Measurements from ENCODE around the gene MED12L. TPM values are rescaled to one million over a fixed set of nuclear protein-coding genes. Genes with fewer than 3 reads are reported as not detected.
A peak's percentile ranks its signal among the peaks of the same experiment; 100 is the strongest.
"Not testable (repeated sequence)": the region's sequence is repeated elsewhere in the genome, so short reads cannot be mapped to it uniquely, and the experiment has no call there.

Gene MED12L
- total RNA-seq, 3 donors from 2014 or later = 0.48 to 1.6 (median 1.6) TPM

DNA sequence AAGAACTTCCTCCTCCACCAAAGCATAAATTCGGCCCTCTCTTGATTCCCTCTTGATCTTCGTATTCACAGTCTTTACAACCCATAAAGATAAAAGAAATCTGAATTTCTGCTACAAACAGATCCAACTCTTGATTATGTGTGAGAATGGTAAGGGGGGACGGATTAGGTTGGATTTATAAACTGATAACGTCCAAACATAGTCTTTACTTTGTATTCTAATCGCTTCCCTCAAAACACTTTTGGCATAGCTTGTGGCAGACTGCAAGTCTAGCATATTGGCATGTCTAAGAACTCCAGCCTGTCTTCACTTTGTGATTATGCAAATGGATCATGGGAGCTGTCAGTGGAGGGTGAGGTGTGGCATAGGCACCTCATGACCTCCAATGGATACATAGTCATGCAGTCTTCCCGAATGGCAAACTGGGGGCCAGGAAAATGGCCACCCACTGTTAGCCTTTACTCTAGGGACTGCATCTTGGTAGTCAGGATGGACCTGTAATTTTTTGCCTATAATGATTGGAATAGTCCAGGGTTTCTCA, 141.9 kb downstream of the MED12L start:
- Histone ChIP-seq H3K36me3 (no peaks in the 10 kb centered on the region), H3K4me1 (peaks cover 0 to 4% of the 10 kb centered on the region in 2 donors), H3K27ac (no peak overlapping the region), H3K4me3 (no peak overlapping the region), H3K27me3 (no peaks in the 10 kb centered on the region), H3K9me3 (no peaks in the 10 kb centered on the region)
- DNase-seq (ENCODE audit: low spot score in 2 of 2) = no peak
- TF ChIP-seq POLR2AphosphoS5 (IDR thresholded peaks at IDR 0.05) (no peak), POLR2A (IDR thresholded peaks at IDR 0.05) (no peak), CTCF (IDR thresholded peaks at IDR 0.05) (no peak)
- intact Hi-C loops (cut with DNase I; ENCODE audit: low total_unique reads) = no loop called here

- Histone ChIP-seq H3K36me3 (no peaks in the 10 kb centered on the region), H3K9me3 (no peaks in the 10 kb centered on the region), H3K27me3 (no peaks in the 10 kb centered on the region), H3K4me3 (no peak overlapping the region), H3K27ac (peak overlapping the region in 1 of 2 donors; percentile 52), H3K4me1 (peaks cover 0 to 4% of the 10 kb centered on the region in 2 donors)
- intact Hi-C loops (cut with DNase I; ENCODE audit: low total_unique reads) = no loop called here
- no peak for TF ChIP-seq POLR2A (IDR thresholded peaks at IDR 0.05)
- no peak for TF ChIP-seq POLR2AphosphoS5 (IDR thresholded peaks at IDR 0.05)
- TF ChIP-seq CTCF (IDR thresholded peaks at IDR 0.05) = peak; percentile 78 to 91 (median 83)
- peak; percentile 42 to 64 for DNase-seq (ENCODE audit: low spot score in 2 of 2)
Measured at GRCh38 chr3:151227807-151228665, 142.6 kb downstream of the MED12L start.

DNA sequence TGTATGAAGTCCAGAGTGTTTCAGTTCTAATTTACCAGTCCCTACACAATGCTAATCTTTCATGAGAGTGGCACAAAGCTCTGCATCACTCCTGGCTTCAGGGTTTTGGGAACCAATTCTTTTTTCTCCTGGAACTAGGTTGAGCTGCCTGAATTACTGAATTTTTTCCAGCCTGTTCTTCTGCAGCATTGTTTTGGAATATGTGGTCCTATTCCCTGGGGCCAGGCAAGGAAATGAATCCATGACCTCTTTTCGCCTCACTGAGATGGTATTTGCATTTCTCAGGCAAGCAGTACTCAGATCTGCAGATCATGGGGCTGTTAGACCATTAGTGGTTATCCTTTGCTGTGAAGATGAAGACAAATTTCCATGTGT, 143.2 kb downstream of the MED12L start:
- Histone ChIP-seq H3K27me3 (no peaks in the 10 kb centered on the region), H3K9me3 (no peaks in the 10 kb centered on the region), H3K27ac (peak overlapping the region in 1 of 2 donors; percentile 52), H3K36me3 (no peaks in the 10 kb centered on the region), H3K4me1 (peaks cover 0 to 4% of the 10 kb centered on the region in 2 donors), H3K4me3 (no peak overlapping the region)
- no peak for DNase-seq (ENCODE audit: low spot score in 2 of 2)
- TF ChIP-seq POLR2A (IDR thresholded peaks at IDR 0.05) = no peak
- no peak for TF ChIP-seq POLR2AphosphoS5 (IDR thresholded peaks at IDR 0.05)
- TF ChIP-seq CTCF (IDR thresholded peaks at IDR 0.05) = no peak
- intact Hi-C loops (cut with DNase I; ENCODE audit: low total_unique reads) = no loop called here

DNA sequence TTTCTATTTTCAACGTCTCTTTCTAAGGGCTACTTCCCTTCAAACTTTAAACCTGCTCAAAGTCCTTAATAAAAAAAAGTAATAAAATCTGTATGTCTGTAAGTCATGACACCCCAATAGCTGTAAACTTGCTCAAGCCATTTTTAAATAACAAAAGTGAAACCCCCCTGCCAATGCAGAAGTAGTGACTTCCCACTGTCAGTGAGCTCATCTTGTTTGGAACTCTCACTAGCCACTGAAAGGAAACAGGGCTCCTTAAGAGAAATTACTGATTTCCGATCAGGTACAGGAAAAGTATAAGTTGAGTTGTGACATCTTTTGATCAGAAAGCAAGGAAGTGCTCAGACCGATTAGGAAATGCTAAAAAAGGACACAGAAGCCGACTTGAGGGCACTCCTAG, 145.2 kb downstream of the MED12L start:
- no peaks in the 10 kb centered on the region for H3K27me3 ChIP-seq
- H3K36me3 ChIP-seq = no peaks in the 10 kb centered on the region
- intact Hi-C loops (cut with DNase I; ENCODE audit: low total_unique reads) = no loop called here
- H3K4me3 ChIP-seq = no peak overlapping the region
- peaks cover 0 to 4% of the 10 kb centered on the region in 2 donors for H3K4me1 ChIP-seq
- H3K27ac ChIP-seq = no peak overlapping the region
- no peak for DNase-seq (ENCODE audit: low spot score in 2 of 2)
- H3K9me3 ChIP-seq = no peaks in the 10 kb centered on the region
- TF ChIP-seq POLR2AphosphoS5 (IDR thresholded peaks at IDR 0.05) (no peak), POLR2A (IDR thresholded peaks at IDR 0.05) (no peak), CTCF (IDR thresholded peaks at IDR 0.05) (no peak)

- H3K36me3 ChIP-seq; H3K4me3 ChIP-seq; H3K27ac ChIP-seq; H3K9me3 ChIP-seq; intact Hi-C loops (cut with DNase I; ENCODE audit: low total_unique reads); H3K27me3 ChIP-seq; H3K4me1 ChIP-seq; DNase-seq (ENCODE audit: low spot score in 2 of 2): not testable (repeated sequence)
Measured at GRCh38 chr3:151232403-151232802, 146.9 kb downstream of the MED12L start.

All from breast epithelium (tissue), 4 donors.